Aorta (tissue), 5 donors: ENCODE data around the gene TACC3. TPM values are rescaled to one million over a fixed set of nuclear protein-coding genes. Genes with fewer than 3 reads are reported as not detected.

Experiments used
- ATAC-seq: fragments of 200-7000 bp; cut with Tn5 transposase; one replicate; pipeline ENCODE4 v1.9.1; 2022; ENCODE audit warnings: moderate library complexity; ENCODE audit not compliant: low FRiP score
- DNase-seq, 2 donors: peaks; one replicate each; pipeline ENCODE4 v3.0.0-alpha.2; 2020
- H3K27ac ChIP-seq, 2 donors: one replicate each; pipeline ENCODE4 v1.5.1; 2013; ENCODE audit warnings: low read length in 2 of 2, mild to moderate bottlenecking in 2 of 2, moderate library complexity in 2 of 2, control low read depth in 1 of 2, inconsistent platforms in 1 of 2, low read depth in 1 of 2
- H3K27me3 ChIP-seq, 2 donors: one replicate each; pipeline ENCODE4 v1.6.1; 2013; ENCODE audit warnings: control low read depth in 1 of 2, low read length in 1 of 2, mild to moderate bottlenecking in 1 of 2, moderate library complexity in 1 of 2; ENCODE audit not compliant: insufficient read depth in 2 of 2, control insufficient read depth in 1 of 2
- H3K36me3 ChIP-seq, 2 donors: one replicate each; pipeline ENCODE4 v1.6.1; 2013; ENCODE audit warnings: control low read depth in 1 of 2, low read length in 1 of 2, mild to moderate bottlenecking in 1 of 2; ENCODE audit not compliant: insufficient read depth in 2 of 2, control insufficient read depth in 1 of 2
- H3K4me1 ChIP-seq, 2 donors: one replicate each; pipeline ENCODE4 v1.6.1; 2013; ENCODE audit warnings: low read length in 2 of 2, control low read depth in 1 of 2, mild to moderate bottlenecking in 1 of 2, moderate library complexity in 1 of 2; ENCODE audit not compliant: insufficient read depth in 2 of 2, control insufficient read depth in 1 of 2
- H3K4me3 ChIP-seq, 2 donors: one replicate each; pipeline ENCODE4 v1.5.1; 2013; ENCODE audit warnings: low read length in 2 of 2, control low read depth in 1 of 2, mild to moderate bottlenecking in 1 of 2
- H3K9me3 ChIP-seq: one replicate; pipeline ENCODE4 v1.6.1; 2013; ENCODE audit warnings: mild to moderate bottlenecking, low read length; ENCODE audit not compliant: control insufficient read depth
- WGBS, 2 donors: extraction: QIAGEN DNeasy Blood & Tissue Kit; methylation state at CpG; one replicate each; pipeline ENCODE4 v1.1.7; 2013; 5-methylcytosine and 5-hydroxymethylcytosine counted together
- intact Hi-C, 2 donors: fragments of 100-400 bp; cut with DNase I; formaldehyde crosslinking; loops; one replicate each; pipeline versions ENCODE4 v1.14.2 to v1.15.0; 2022
- polyA plus RNA-seq, 2 donors: library from polyadenylated mRNA; stranded (reverse); fragments of 200-250 nt; gene quantifications; one replicate each; pipeline ENCODE4 v1.2.3, GENCODE V29; 2013
- total RNA-seq, 2 donors: library from RNA; stranded (reverse); fragmentation: NEBNext Ultra II Directional; extraction: Animal tissue kit (Norgen Biotek cat#: 25700); gene quantifications; one replicate each; pipeline ENCODE4 v1.2.1, GENCODE V29; 2021
- donor health status: healthy with polysubstance abuse.
- donor health status: Bipolar disorder and iron deficiency.
- donor health status: DM: no; HTN: no; CAD: no.
- donor health status: DM: no; HTN: no; CAD: no.
- donor health status: DM: yes; HTN: yes; CAD: no.

Gene TACC3
- total and polyA plus RNA-seq, 4 donors = 5.2 to 16.1 (median 8.4) TPM

GRCh38 chr4:1756893-1757779 is 35.8 kb downstream of the TACC3 start:
- Histone ChIP-seq H3K27ac (no peak overlapping the region), H3K9me3 (no peaks in the 10 kb centered on the region), H3K27me3 (no peaks in the 10 kb centered on the region), H3K36me3 (no peaks in the 10 kb centered on the region), H3K4me3 (no peak overlapping the region), H3K4me1 (no peaks in the 10 kb centered on the region)
- intact Hi-C loops = no loop called here
- ATAC-seq = no peak
- 66 to 69% methylated on average over 20 of the region's 20 CpGs for WGBS, 2 donors
- no peak for DNase-seq

GRCh38 chr4:1757836-1758235 is 36.5 kb downstream of the TACC3 start:
- no peaks in the 10 kb centered on the region for H3K36me3 ChIP-seq
- WGBS, 2 donors = 78 to 79% methylated on average over 13 to 17 of the region's 17 CpGs
- ATAC-seq = no peak

GRCh38 chr4:1758306-1759121 is 37.2 kb downstream of the TACC3 start:
- intact Hi-C loops = no loop called here
- ATAC-seq = no peak
- Histone ChIP-seq H3K27ac (no peak overlapping the region), H3K4me1 (no peaks in the 10 kb centered on the region), H3K36me3 (no peaks in the 10 kb centered on the region), H3K9me3 (no peaks in the 10 kb centered on the region), H3K27me3 (no peaks in the 10 kb centered on the region), H3K4me3 (no peak overlapping the region)
- WGBS, 2 donors = 93 to 94% methylated on average over 25 to 27 of the region's 27 CpGs
- DNase-seq = no peak

More at GRCh38 chr4:1757836-1758235, 36.5 kb downstream of the TACC3 start:
- intact Hi-C loops = no loop called here
- H3K9me3 ChIP-seq = no peaks in the 10 kb centered on the region
- no peaks in the 10 kb centered on the region for H3K4me1 ChIP-seq
- no peak overlapping the region for H3K27ac ChIP-seq
- no peak overlapping the region for H3K4me3 ChIP-seq
- no peaks in the 10 kb centered on the region for H3K27me3 ChIP-seq
- no peak for DNase-seq

- no peak overlapping the region for H3K27ac ChIP-seq
- ATAC-seq = no peak
- 88 to 89% methylated on average over 18 to 19 of the region's 19 CpGs for WGBS, 2 donors
These were observed 38.0 kb downstream of the TACC3 start for GRCh38 chr4:1759170-1759817.

GRCh38 chr4:1759818-1760223 is 38.5 kb downstream of the TACC3 start:
- no peak for DNase-seq
- intact Hi-C loops = no loop called here
- ATAC-seq = no peak
- H3K27ac ChIP-seq = no peak overlapping the region
- WGBS, 2 donors = 86 to 90% methylated on average over 12 to 13 of the region's 13 CpGs
- H3K4me1 ChIP-seq = no peaks in the 10 kb centered on the region
- no peaks in the 10 kb centered on the region for H3K27me3 ChIP-seq
- H3K36me3 ChIP-seq = no peaks in the 10 kb centered on the region
- H3K9me3 ChIP-seq = no peaks in the 10 kb centered on the region
- no peak overlapping the region for H3K4me3 ChIP-seq

More at GRCh38 chr4:1759170-1759817, 38.0 kb downstream of the TACC3 start:
- Histone ChIP-seq H3K4me1 (no peaks in the 10 kb centered on the region), H3K27me3 (no peaks in the 10 kb centered on the region), H3K4me3 (no peak overlapping the region), H3K9me3 (no peaks in the 10 kb centered on the region), H3K36me3 (no peaks in the 10 kb centered on the region)
- intact Hi-C loops = no loop called here
- no peak for DNase-seq

GRCh38 chr4:1760521-1761071 is 39.3 kb downstream of the TACC3 start:
- intact Hi-C loops = no loop called here
- Histone ChIP-seq H3K36me3 (no peaks in the 10 kb centered on the region), H3K4me3 (no peak overlapping the region), H3K27me3 (no peaks in the 10 kb centered on the region), H3K27ac (no peak overlapping the region), H3K4me1 (no peaks in the 10 kb centered on the region), H3K9me3 (no peaks in the 10 kb centered on the region)
- no peak for DNase-seq
- 66 to 68% methylated on average over 25 of the region's 25 CpGs for whole genome bisulfite sequencing, 2 donors
- ATAC-seq = no peak

- H3K36me3 ChIP-seq = no peaks in the 10 kb centered on the region
- H3K9me3 ChIP-seq = no peaks in the 10 kb centered on the region
- H3K4me3 ChIP-seq = no peak overlapping the region
- DNase-seq (no peak), ATAC-seq (no peak)
- H3K27ac ChIP-seq = no peak overlapping the region
- 70 to 83% methylated on average over 22 to 32 of the region's 32 CpGs for WGBS, 2 donors
- intact Hi-C loops = no loop called here
- no peaks in the 10 kb centered on the region for H3K4me1 ChIP-seq
- H3K27me3 ChIP-seq = no peaks in the 10 kb centered on the region
These were observed 39.9 kb downstream of the TACC3 start for GRCh38 chr4:1761130-1761689.
